ENCODE measurements around the gene ZSCAN10. TPM values are rescaled to one million over a fixed set of nuclear protein-coding genes. Genes with fewer than 3 reads are reported as not detected.

ZSCAN10 gene
- total and polyA plus RNA-seq, 2 donors (not counting 1 experiment from before 2014, with no cell fraction given): 0.02 TPM; not detected in 1

- Histone ChIP-seq H3K9ac (ENCODE audit: insufficient read depth, low read length) (no peak overlapping the region), H3K36me3 (ENCODE audit: control insufficient read depth, insufficient read depth, low read length) (no peaks in the 10 kb centered on the region), H3K4me1 (ENCODE audit: control insufficient read depth, extremely low read depth, insufficient read depth, low read length) (no peaks in the 10 kb centered on the region), H3K79me2 (ENCODE audit: control insufficient read depth, insufficient read depth, low read length) (no peaks in the 10 kb centered on the region), H2AFZ (ENCODE audit: low read length) (no peak overlapping the region), H3K9me3 (ENCODE audit: control insufficient read depth, insufficient read depth, low read depth, low read length) (no peaks in the 10 kb centered on the region), H3K27me3 (ENCODE audit: control insufficient read depth, insufficient read depth, low read length) (peaks cover 4% of the 10 kb centered on the region), H3K4me2 (ENCODE audit: extremely low read depth, insufficient read depth, low read length) (no peak overlapping the region), H3K27ac (ENCODE audit: insufficient read depth, low read length) (no peak overlapping the region), H4K20me1 (ENCODE audit: control insufficient read depth, extremely low read depth, insufficient read depth, low read length) (no peaks in the 10 kb centered on the region), H3K4me3 (replicated peaks in 1 of 4; ENCODE audit: control extremely low read depth in 1 of 4, insufficient read depth in 1 of 4, low read depth in 3 of 4, low read length in 4 of 4) (no peak overlapping the region)
- TF ChIP-seq CTCF (conservative IDR thresholded peaks at IDR 0.05 in 1 of 2, IDR thresholded peaks at IDR 0.05 in 1 of 2; ENCODE audit: low read depth in 1 of 2, low read length in 2 of 2): peak in 1 of 2 donors; percentile 30
- no peak for TF ChIP-seq EZH2 (IDR thresholded peaks at IDR 0.05; ENCODE audit: low read length, missing control alignments)
- no peak for DNase-seq (ENCODE audit: low read depth in 2 of 2)
Measured at GRCh38 chr16:3087243-3088235, 11.6 kb downstream of the ZSCAN10 start.

- H3K9me3 ChIP-seq (ENCODE audit: control insufficient read depth, insufficient read depth, low read depth, low read length): no peaks in the 10 kb centered on the region
- no peaks in the 10 kb centered on the region for H3K4me1 ChIP-seq (ENCODE audit: control insufficient read depth, extremely low read depth, insufficient read depth, low read length)
- no peaks in the 10 kb centered on the region for H4K20me1 ChIP-seq (ENCODE audit: control insufficient read depth, extremely low read depth, insufficient read depth, low read length)
- H3K4me2 ChIP-seq (ENCODE audit: extremely low read depth, insufficient read depth, low read length): no peak overlapping the region
- no peaks in the 10 kb centered on the region for H3K27me3 ChIP-seq (ENCODE audit: control insufficient read depth, insufficient read depth, low read length)
- H3K4me3 ChIP-seq (replicated peaks in 1 of 4; ENCODE audit: control extremely low read depth in 1 of 4, insufficient read depth in 1 of 4, low read depth in 3 of 4, low read length in 4 of 4): no peak overlapping the region
- no peak for DNase-seq (ENCODE audit: low read depth in 2 of 2)
- H3K9ac ChIP-seq (ENCODE audit: insufficient read depth, low read length): no peak overlapping the region
- no peaks in the 10 kb centered on the region for H3K36me3 ChIP-seq (ENCODE audit: control insufficient read depth, insufficient read depth, low read length)
- H3K27ac ChIP-seq (ENCODE audit: insufficient read depth, low read length): no peak overlapping the region
- H3K79me2 ChIP-seq (ENCODE audit: control insufficient read depth, insufficient read depth, low read length): no peaks in the 10 kb centered on the region
- no peak overlapping the region for H2AFZ ChIP-seq (ENCODE audit: low read length)
- TF ChIP-seq EZH2 (IDR thresholded peaks at IDR 0.05; ENCODE audit: low read length, missing control alignments) (no peak), CTCF (conservative IDR thresholded peaks at IDR 0.05 in 1 of 2, IDR thresholded peaks at IDR 0.05 in 1 of 2; ENCODE audit: low read depth in 1 of 2, low read length in 2 of 2) (no peak)
Measured at GRCh38 chr16:3086596-3087242, 12.4 kb downstream of the ZSCAN10 start.

- no peaks in the 10 kb centered on the region for H4K20me1 ChIP-seq (ENCODE audit: control insufficient read depth, extremely low read depth, insufficient read depth, low read length)
- no peak overlapping the region for H3K27ac ChIP-seq (ENCODE audit: insufficient read depth, low read length)
- DNase-seq (ENCODE audit: low read depth in 2 of 2): no peak
- H3K9me3 ChIP-seq (ENCODE audit: control insufficient read depth, insufficient read depth, low read depth, low read length): no peaks in the 10 kb centered on the region
- no peak overlapping the region for H3K4me2 ChIP-seq (ENCODE audit: extremely low read depth, insufficient read depth, low read length)
- no peaks in the 10 kb centered on the region for H3K27me3 ChIP-seq (ENCODE audit: control insufficient read depth, insufficient read depth, low read length)
- no peak overlapping the region for H3K4me3 ChIP-seq (replicated peaks in 1 of 4; ENCODE audit: control extremely low read depth in 1 of 4, insufficient read depth in 1 of 4, low read depth in 3 of 4, low read length in 4 of 4)
- H3K9ac ChIP-seq (ENCODE audit: insufficient read depth, low read length): no peak overlapping the region
- no peak for TF ChIP-seq EZH2 (IDR thresholded peaks at IDR 0.05; ENCODE audit: low read length, missing control alignments)
- TF ChIP-seq CTCF (conservative IDR thresholded peaks at IDR 0.05 in 1 of 2, IDR thresholded peaks at IDR 0.05 in 1 of 2; ENCODE audit: low read depth in 1 of 2, low read length in 2 of 2): no peak
- H3K36me3 ChIP-seq (ENCODE audit: control insufficient read depth, insufficient read depth, low read length): no peaks in the 10 kb centered on the region
- H2AFZ ChIP-seq (ENCODE audit: low read length): no peak overlapping the region
- no peaks in the 10 kb centered on the region for H3K4me1 ChIP-seq (ENCODE audit: control insufficient read depth, extremely low read depth, insufficient read depth, low read length)
- no peaks in the 10 kb centered on the region for H3K79me2 ChIP-seq (ENCODE audit: control insufficient read depth, insufficient read depth, low read length)
Measured at GRCh38 chr16:3085868-3086595, 13.1 kb downstream of the ZSCAN10 start.
